Measurements from ENCODE around the gene HERC4.
"Not testable (repeated sequence)": the region's sequence is repeated elsewhere in the genome, so short reads cannot be mapped to it uniquely, and the experiment has no call there.

Gene HERC4

GRCh38 chr10:68043030-68043429, 32.1 kb downstream of the HERC4 start:
- no peak for DNase-seq

- DNase-seq = no peak
These were observed 43.0 kb downstream of the HERC4 start for GRCh38 chr10:68032113-68032512.

- DNase-seq = no peak
These were observed 47.7 kb downstream of the HERC4 start for GRCh38 chr10:68027429-68027828.

- DNase-seq = no peak
These were observed 51.8 kb downstream of the HERC4 start for GRCh38 chr10:68023292-68023691.

GRCh38 chr10:68022324-68022723, 52.8 kb downstream of the HERC4 start:
- DNase-seq = not testable (repeated sequence)

GRCh38 chr10:68016519-68016918, 58.6 kb downstream of the HERC4 start:
- DNase-seq = not testable (repeated sequence)

- no peak for DNase-seq
These were observed 64.6 kb downstream of the HERC4 start for GRCh38 chr10:68010426-68010940.

GRCh38 chr10:68007356-68007755, 67.7 kb downstream of the HERC4 start:
- DNase-seq = no peak

GRCh38 chr10:68001539-68001938, 73.5 kb downstream of the HERC4 start:
- DNase-seq = no peak

GRCh38 chr10:68001000-68001399, 74.1 kb downstream of the HERC4 start:
- no peak for DNase-seq

GRCh38 chr10:67990093-67990492, 85.0 kb downstream of the HERC4 start:
- no peak for DNase-seq

- DNase-seq = no peak
These were observed 86.5 kb downstream of the HERC4 start for GRCh38 chr10:67988606-67989005.

GRCh38 chr10:67982603-67983002, 92.5 kb downstream of the HERC4 start:
- not testable (repeated sequence) for DNase-seq

GRCh38 chr10:67978749-67979148, 96.3 kb downstream of the HERC4 start:
- no peak for DNase-seq

GRCh38 chr10:67977251-67977650, 97.8 kb downstream of the HERC4 start:
- DNase-seq = no peak

- DNase-seq = no peak
These were observed 98.5 kb downstream of the HERC4 start for GRCh38 chr10:67976292-67977245.

- no peak for DNase-seq
These were observed 99.2 kb downstream of the HERC4 start for GRCh38 chr10:67975871-67976270.

GRCh38 chr10:67971311-67971710, 103.8 kb downstream of the HERC4 start:
- no peak for DNase-seq

GRCh38 chr10:67969875-67970274, 105.2 kb downstream of the HERC4 start:
- DNase-seq = no peak

- DNase-seq = not testable (repeated sequence)
These were observed 109.0 kb downstream of the HERC4 start for GRCh38 chr10:67966035-67966434.

GRCh38 chr10:67965456-67965855, 109.6 kb downstream of the HERC4 start:
- DNase-seq = no peak

- no peak for DNase-seq
These were observed 115.1 kb downstream of the HERC4 start for GRCh38 chr10:67959839-67960476.

- no peak for DNase-seq
These were observed 119.5 kb downstream of the HERC4 start for GRCh38 chr10:67955614-67956013.

GRCh38 chr10:67943917-67944316, 131.2 kb downstream of the HERC4 start:
- DNase-seq = peak; percentile 53
